HG03175 (cell line): ENCODE data around the gene SEPTIN3.
"Not testable (repeated sequence)": the region's sequence is repeated elsewhere in the genome, so short reads cannot be mapped to it uniquely, and the experiment has no call there.

Source experiments
- ATAC-seq: cut with Tn5 transposase; IDR thresholded peaks from one replicate; pipeline ENCODE4 v1.9.1; 2021; ENCODE audit warnings: mild to moderate bottlenecking, moderate library complexity; ENCODE audit not compliant: unreplicated experiment

The SEPTIN3 gene

DNA sequence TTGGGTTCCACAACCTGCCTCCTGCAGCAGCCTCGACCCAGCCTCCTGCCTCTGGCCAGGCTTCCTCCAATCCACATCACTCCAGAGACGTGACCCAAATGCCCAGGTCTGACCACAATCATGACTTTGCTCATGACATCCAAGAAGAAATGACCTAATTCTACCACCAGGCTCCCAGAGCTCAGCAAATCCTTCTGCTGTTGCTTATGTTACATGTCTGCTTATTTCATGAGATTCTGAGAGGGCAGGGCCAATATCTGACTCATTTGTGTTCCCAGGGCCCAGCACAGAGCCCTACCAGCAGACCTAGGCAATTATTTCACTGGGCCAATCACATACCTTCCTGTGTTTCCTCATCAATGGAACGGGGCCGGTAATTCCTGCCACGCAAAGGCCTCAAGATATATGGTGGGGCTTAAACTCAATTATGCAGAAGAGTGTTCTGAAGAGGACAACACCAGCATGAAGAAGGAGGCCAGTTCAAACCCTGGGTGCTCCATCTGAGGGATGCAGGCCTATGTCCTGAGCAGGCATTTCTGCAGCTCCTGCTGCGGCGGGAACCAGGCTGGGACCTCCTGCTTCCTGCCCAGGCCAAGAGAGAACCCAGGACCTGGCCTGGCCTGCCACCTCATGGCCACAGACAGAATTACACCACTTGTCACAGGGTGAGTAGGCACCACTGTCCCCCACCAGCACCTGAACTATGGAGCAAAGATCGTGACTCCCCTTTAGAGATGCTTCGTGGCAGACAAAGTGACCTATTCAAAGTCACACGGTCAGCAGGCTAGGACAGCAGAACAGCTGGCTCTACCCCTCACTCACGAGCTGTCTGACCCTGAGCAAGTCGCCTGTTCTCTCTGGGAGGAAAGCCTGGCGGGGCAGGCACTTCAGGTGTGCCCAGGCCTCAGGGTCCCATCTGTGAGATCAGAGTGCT is 28.1 kb upstream of the SEPTIN3 start:
- ATAC-seq, result peak; percentile 31

DNA sequence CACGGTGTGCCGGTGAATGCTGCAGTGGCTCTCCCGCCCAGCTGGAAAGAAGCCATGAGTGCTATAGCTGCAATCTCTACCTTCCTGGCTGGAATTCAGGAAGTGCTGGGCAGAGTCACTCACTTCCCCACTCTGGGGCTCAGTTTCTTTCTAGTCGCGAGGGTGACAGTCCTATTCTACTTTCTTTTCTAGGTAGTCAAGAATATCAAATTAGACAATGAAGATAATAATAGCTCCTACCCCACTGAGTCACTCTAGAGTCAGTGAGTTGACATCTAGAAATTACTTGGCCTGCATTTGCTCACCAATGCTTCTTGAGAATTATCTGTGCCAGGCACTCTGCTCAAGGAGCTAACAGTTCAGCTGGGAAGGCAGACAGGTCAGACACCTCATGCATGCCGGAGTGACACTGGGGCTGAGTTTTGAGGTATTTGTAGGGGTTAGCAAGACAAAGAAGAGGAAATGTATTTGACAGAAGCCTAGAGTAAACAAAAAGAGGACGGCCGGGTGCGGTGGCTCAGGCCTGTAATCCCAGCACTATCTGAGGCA is 25.5 kb upstream of the SEPTIN3 start:
- ATAC-seq, result no peak

DNA sequence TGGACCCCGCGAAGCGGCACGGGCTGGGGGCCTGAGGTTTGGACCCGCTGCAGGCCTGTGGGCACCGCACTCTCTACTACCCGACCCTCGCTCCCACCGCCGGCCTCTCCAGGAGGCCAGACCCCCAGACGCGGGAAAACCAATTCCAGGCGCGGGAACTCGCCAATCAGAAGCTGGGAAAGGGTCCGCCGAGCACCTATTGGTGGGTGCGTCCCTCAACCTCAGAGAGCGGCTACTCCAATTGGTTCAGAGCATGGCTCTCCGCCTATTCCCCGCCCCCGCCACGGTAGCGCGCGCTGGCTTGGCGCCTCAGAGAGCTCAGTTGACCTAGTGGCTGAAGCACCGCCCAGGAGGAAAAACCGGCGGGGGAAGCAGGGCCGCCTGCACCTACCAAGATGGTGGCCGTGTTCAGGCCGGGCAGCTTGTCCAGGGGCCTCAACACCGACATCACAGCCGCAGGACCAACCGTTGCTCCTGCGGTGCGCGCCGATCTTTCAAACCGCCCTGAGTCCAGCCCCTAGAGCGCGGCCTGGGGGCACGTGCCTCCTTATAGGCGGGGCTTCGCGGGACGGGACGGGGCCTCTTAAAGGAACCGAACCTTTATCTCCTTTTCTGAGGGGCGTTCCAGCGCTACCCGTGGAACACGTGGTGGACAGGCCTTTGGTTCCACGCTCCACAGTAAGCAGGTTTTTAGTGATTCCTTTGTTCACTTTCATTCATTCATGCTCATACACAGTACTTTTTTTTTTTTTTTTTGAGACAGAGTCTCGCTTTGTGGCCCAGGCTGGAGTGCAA is 22.4 kb upstream of the SEPTIN3 start, which contains the start of gene CENPM:
Gene CENPM (minus strand): TSS at position 524 of the 795 bp plus-strand sequence. CDS start 76 bp downstream, at position 448.
- ATAC-seq, result peak; percentile 81

DNA sequence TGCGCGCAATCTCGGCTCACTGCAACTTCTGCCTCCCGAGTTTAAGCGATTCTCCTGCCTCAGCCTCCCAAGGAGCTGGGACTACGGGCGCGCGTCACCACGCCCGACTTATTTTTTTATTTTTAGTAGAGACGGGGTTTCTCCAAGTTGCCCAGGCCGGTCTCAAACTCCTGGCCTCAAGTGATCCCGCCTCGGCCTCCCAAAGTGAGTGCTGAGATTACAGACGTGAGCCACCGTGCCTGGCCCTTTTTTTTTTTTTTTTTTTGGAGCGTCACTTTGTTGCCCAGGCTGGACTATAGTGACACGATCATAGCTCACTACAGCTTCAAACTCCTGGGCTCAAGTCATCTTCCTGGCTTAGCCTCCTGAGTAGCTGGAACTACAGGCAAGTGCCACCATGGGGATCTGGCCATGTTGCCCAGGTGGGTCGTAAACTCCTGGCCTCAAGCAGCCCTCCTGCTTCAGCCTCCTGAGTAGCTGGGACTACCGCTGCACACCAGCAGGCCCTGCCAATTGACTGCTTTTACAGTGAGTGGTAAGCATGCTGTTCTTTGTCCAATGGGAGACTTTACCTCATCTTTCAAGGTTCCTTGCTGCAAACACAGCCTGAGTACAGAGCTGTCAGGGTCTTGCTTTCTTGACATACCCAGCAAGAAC is 21.7 kb upstream of the SEPTIN3 start:
- ATAC-seq, result no peak

GRCh38 chr22:41948142-41948541 is 21.1 kb upstream of the SEPTIN3 start:
- no peak for ATAC-seq

DNA sequence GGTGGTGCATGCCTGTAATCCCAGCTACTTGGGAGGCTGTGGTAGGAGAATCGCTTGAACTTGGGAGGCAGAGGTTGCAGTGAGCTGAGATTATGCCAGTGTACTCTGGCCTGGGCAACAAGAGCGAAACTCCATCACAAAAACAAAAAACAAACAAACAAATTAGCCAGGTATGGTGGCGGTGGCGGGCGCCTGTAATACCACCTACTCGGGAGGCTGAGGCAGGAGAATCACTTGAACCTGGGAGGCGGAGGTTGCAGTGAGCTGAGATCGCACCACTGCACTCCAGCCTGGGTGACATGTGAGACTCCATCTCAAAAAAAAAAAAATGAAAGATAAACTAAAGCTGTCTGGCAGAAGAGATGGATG is 20.3 kb upstream of the SEPTIN3 start:
- ATAC-seq, result not testable (repeated sequence)

DNA sequence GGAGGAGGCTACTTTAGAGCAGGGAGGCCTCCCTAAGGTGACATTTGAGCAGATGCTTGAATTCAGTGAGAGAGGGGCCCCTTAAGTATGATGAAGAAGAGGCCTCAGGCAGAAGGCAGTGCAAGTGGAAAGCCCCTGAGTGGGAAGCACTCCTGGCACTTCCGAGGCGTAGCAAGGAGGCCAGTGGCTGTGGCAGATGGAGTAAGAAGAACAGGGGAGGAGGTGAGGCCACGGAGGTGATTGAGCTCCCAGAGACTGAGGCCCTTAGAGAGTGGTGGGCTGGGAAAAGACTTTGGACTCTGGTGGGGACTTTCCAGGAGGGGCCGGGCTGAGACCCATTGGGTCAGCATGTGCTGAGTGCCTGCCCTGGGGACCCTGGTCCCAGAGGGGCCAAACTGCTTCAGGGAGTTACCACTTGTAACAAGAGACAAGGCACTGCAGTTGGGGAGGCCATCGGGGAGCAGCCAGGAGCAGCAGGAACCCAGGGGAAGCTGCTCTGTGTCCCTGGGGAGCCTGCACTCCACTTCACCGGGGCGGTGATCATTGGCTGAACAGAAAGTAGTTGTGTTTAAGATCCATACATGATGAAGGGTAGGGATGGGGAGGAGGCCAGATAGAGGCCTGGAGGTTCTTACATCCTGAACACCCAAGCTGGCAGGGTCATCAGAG is 19.8 kb upstream of the SEPTIN3 start:
- ATAC-seq, result no peak

DNA sequence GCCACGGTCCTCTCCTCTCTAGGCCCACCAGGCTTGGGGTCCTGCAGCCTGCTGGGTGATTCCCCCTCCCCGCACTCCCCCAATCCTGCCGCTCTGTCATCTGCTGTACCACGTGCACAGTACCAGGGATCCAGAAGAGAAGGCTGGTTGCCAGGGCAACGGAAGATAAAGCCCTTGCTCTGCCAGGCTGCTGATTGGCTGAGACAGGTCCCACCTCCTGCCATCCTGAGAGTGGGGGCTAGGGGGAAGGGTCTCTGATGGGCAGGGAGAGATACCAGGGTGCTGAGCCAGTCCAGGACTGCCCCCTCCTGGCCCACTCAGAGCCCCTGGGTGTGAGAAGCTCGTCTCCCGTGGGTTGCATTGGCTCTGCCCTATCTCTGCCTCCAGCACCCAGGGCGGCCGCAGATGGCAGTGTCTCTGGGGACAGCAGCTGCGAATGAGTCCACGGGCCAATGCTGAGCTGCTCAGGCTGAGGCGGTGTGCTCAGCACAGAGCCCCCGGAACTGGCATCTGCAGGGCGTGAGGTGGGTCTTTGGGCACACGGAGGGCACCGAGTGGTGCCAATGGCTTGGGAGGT is 17.3 kb upstream of the SEPTIN3 start, which contains the start of gene SMIM45:
Gene SMIM45 (plus strand): TSS at position 253 of the 577 bp plus-strand sequence.
- ATAC-seq, result no peak

DNA sequence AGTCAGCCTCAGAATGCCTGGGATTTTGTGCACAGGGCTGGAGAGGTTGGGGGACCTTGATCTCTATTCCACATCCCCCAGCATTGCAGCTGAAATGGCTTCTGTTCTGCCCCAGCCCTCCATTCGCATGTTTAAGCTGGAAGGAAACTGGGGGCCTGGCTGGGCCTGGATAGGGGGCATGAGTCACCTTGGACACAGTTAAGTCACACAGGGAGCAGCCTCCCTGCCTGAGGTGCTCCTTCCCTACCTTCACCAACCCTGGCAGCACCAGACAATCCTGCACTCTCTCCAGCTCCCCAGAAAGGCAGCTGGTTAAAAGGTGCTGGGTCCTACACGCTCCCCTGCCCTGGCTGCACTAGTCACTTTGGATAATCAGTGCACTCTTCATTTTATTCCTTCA is 16.5 kb upstream of the SEPTIN3 start:
- ATAC-seq, result no peak

- peak; percentile 14 for ATAC-seq
Measured at GRCh38 chr22:41957941-41958556, 11.2 kb upstream of the SEPTIN3 start.

GRCh38 chr22:41963453-41964111 is 5.7 kb upstream of the SEPTIN3 start:
- no peak for ATAC-seq

DNA sequence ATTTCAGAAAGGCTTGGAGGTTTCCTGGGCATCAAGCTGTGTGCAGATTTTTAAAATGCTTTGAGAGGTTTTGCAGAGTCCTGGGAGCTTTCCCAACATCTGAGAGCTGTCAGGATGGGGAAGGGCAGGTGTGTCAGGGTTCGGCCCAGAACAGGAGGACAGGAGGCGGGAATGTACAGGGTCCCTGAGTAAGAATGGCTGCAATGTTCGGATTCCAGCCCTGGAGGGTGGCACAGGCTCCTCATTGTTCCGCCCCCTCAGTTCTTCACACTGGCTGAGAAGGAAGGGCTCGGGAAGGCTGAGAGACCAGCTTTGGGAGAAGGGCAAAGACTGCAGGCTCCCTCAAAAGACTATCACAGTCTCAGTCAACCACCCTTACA is 5.1 kb upstream of the SEPTIN3 start:
- no peak for ATAC-seq

- ATAC-seq, result no peak
Measured at GRCh38 chr22:41966225-41966606, 3.0 kb upstream of the SEPTIN3 start.

DNA sequence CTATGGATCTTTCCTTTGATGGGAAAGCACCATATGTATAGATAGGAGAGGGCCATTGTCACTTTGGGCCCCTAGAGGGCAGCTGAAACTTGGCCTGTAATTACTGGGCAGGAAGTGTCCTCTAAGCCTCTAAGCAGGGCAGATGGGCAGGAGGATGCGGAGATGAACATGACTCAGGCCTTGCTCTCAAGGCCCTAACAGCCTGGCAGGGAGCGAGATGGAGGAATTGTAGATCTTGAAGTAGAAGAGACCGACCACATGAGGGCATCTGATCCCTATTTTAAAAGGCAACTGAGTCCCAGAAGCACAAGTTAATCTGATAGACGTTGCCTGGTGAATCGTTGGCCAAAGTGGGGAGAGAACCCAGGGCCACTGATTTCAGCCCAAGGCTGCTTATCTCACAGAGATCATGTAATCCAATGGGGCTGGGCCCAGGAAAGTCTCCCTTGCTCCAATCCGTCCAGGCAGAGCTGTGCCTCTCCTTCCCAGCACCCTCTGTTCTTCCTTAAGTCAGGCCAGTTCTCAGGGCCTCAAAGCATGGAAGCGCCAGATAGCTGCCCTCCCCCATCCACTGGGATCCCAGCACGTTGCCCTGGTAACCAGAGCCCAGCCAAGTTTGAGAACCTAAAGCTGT is 2.5 kb upstream of the SEPTIN3 start:
- ATAC-seq, result no peak

- no peak for ATAC-seq
Measured at GRCh38 chr22:41968601-41969000, 642 bp upstream of the SEPTIN3 start.

GRCh38 chr22:41970601-41971000 is 1.4 kb downstream of the SEPTIN3 start:
- ATAC-seq, result no peak

DNA sequence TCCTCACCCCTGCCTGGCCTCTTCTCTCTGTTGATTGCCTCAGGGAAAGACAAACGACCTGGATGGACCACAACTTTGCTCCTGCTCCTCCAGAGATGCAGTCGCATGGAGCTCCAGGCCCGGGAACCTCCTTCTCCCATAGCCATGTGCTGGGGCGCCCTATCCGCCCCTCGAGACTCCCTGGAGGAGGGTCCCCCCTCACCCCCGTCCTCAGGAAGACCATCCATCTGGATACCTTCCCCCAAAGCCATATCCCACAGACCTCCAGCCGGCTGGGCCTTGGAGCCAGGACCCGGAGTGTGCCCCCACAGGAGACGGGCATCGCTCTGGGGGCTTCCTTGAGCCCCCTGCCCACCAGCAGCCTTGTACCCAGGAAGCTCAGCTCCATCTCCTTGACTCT is 2.2 kb downstream of the SEPTIN3 start:
- ATAC-seq, result no peak

DNA sequence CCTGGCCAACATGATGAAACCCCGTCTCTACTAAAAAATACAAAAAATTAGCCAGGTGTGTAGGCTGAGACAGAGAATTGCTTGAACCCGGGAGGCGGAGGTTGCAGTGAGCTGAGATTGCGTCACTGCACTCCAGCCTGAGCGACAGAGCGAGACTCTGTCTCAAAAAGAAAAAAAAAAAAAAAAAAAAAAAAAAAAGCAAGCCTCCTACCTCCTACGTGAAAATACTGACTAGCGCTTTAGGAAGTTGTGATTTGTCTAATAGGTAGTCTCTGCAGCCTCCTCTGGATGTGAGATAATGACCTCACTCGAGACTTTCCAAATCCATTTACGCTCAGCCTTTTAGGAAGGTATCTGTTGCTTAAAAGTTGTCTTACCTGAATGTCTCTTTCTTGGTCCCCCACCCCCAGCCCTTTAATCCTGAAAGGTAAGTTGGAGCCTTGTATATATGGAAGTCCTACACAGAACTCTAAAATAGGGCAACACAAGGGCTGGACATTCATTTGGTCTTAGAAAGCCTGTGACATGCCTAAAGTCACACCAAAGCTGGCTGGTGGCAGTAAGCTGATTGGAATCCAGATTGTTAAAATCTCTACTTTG is 5.5 kb downstream of the SEPTIN3 start:
- ATAC-seq, result no peak
